Thoracic aorta (tissue), 2 donors: Measurements from ENCODE around the gene ZNF296. TPM values are rescaled to one million over a fixed set of nuclear protein-coding genes. Genes with fewer than 3 reads are reported as not detected.

Experiments
- ATAC-seq: fragments of 150-250 bp; one replicate; pipeline ENCODE4 v1.8.0; 2017; ENCODE audit warnings: low read depth; ENCODE audit not compliant: insufficient number of reproducible peaks, low FRiP score
- DNase-seq: peaks from one replicate; pipeline ENCODE4 v3.0.0-alpha.2; 2020; ENCODE audit warnings: low spot score
- H3K27ac ChIP-seq, 2 donors: fragments of 200-600 bp; sonication (generic); 1 replicate in 1 of 2; 2 replicates in 1 of 2; pipeline ENCODE4 v1.5.1; 2016; ENCODE audit warnings: mild to moderate bottlenecking in 2 of 2, moderate library complexity in 2 of 2
- H3K27me3 ChIP-seq: fragments of 200-600 bp; sonication (generic); replicated peaks from 2 replicates; pipeline ENCODE4 v1.6.0; 2016; ENCODE audit warnings: mild to moderate bottlenecking; ENCODE audit not compliant: insufficient read depth
- H3K36me3 ChIP-seq: fragments of 200-600 bp; sonication (generic); one replicate; pipeline ENCODE4 v1.5.1; 2016
- H3K4me1 ChIP-seq, 2 donors: fragments of 200-600 bp; sonication (generic); 1 replicate in 1 of 2; 2 replicates in 1 of 2; pipeline versions ENCODE4 v1.5.1 to v1.6.0; 2016; ENCODE audit warnings: low read depth in 2 of 2, mild to moderate bottlenecking in 1 of 2; ENCODE audit not compliant: control insufficient read depth in 1 of 2
- H3K4me3 ChIP-seq: fragments of 200-600 bp; sonication (generic); 2 replicates; pipeline ENCODE4 v1.5.1; 2016; ENCODE audit warnings: mild to moderate bottlenecking
- H3K9me3 ChIP-seq: fragments of 200-600 bp; sonication (generic); 2 replicates; pipeline ENCODE4 v1.5.1; 2016
- total RNA-seq, 2 donors: library from RNA; depleted of rRNA; stranded (reverse); fragments of >200 nt; gene quantifications; one replicate each; pipeline versions ENCODE4 v1.1.0 to v1.2.3, GENCODE V29; 2016
- TF ChIP-seq, protein P1 (sequence below): fragments of 200-600 bp; sonication (generic); IDR thresholded peaks from one replicate; pipeline ENCODE4 v1.5.1; 2019; ENCODE audit warnings: antibody characterized with exemption

ZNF296 gene
- total RNA-seq, 2 donors from 2014 or later: 1.5 to 1.8 TPM

DNA sequence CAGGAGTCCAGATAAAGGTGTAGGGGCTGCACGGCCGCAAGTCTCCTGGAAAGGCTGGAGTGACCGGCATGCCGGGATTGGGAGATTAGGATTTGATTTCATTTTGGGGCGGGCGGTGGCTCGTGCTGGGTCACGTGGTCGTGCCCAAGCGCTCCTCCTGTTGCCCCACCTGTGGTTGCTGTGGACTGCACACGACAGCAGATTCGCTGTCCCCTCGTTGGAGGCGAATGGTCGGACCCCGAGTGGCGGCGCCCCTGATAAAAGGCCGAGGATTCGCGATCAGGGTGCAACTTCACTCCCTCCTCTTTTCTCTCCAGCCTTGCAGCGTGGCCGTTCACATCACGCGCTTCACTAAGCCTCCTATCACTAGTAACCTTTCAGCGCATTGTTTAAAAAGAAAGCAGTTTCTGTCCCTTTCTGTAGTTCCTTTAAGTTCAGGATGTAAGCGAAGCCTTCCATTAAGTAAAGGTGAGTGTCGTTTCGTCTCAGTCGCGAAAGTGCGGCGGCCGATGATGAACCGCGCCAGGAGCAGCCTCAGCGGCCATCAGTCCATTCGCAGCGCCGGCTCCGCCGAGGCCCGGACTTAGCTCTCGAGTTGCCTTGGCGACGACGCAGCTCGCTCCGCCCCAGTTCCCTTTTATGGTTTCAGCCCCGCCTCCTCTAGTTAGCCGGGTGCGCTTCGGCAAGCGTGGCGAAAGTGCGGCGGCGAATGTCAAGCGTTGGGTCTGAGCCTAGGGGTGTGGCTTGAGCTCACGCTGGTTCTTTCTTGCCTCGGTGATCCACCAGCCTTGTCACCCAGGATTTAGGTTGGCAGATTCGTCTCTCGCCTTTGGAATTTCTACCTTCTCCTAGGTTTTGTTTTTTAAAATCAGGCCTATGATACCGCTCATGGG is 15.0 kb upstream of the ZNF296 start:
- Histone ChIP-seq H3K27ac (peak overlapping the region; percentile 76 to 80), H3K36me3 (peaks cover 3% of the 10 kb centered on the region), H3K27me3 (no peaks in the 10 kb centered on the region), H3K9me3 (no peaks in the 10 kb centered on the region), H3K4me3 (peak overlapping the region; percentile 94), H3K4me1 (peaks cover 24 to 35% of the 10 kb centered on the region in 2 donors)
- peak; percentile 94 for DNase-seq
- TF ChIP-seq, protein P1, sequence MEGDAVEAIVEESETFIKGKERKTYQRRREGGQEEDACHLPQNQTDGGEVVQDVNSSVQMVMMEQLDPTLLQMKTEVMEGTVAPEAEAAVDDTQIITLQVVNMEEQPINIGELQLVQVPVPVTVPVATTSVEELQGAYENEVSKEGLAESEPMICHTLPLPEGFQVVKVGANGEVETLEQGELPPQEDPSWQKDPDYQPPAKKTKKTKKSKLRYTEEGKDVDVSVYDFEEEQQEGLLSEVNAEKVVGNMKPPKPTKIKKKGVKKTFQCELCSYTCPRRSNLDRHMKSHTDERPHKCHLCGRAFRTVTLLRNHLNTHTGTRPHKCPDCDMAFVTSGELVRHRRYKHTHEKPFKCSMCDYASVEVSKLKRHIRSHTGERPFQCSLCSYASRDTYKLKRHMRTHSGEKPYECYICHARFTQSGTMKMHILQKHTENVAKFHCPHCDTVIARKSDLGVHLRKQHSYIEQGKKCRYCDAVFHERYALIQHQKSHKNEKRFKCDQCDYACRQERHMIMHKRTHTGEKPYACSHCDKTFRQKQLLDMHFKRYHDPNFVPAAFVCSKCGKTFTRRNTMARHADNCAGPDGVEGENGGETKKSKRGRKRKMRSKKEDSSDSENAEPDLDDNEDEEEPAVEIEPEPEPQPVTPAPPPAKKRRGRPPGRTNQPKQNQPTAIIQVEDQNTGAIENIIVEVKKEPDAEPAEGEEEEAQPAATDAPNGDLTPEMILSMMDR: no peak
- ATAC-seq: peak; percentile 84

DNA sequence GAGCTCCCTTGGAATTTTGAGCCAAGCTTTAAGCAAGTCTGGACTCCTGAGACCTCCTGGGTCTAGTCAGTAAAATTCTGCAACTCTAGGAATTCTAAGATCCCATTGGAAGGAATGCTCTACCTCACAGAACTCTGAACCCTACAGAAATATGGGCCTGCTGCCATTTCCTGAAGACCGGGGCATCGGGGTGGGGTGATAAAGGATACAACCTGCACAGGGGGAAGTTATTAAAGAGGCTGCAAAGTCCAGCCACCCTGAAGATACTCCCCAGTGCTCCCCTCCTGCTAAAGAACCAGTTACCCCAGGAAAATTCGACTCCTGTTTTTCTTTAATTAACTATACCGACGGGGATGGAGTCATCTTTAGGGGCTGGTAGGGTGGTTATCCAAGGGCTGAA is 14.3 kb upstream of the ZNF296 start:
- ATAC-seq (no peak), DNase-seq (no peak)
- H3K36me3 ChIP-seq: peaks cover 3% of the 10 kb centered on the region
- H3K4me1 ChIP-seq: peaks cover 24 to 30% of the 10 kb centered on the region in 2 donors
- no peaks in the 10 kb centered on the region for H3K27me3 ChIP-seq
- H3K27ac ChIP-seq: peak overlapping the region; percentile 16 to 76
- peak overlapping the region; percentile 94 for H3K4me3 ChIP-seq
- H3K9me3 ChIP-seq: no peaks in the 10 kb centered on the region
- TF ChIP-seq, protein P1: no peak

DNA sequence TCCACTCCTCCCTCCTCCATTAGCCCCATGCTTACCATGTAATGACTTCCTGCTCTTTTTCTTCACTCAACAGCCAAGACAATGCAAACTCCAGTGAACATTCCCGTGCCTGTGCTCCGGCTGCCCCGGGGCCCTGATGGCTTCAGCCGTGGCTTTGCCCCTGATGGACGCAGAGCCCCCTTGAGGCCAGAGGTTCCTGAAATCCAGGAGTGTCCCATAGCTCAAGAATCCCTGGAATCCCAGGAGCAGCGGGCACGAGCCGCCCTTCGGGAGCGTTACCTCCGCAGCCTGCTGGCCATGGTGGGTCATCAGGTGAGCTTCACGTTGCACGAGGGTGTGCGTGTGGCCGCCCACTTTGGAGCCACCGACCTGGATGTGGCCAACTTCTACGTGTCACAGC is 13.8 kb upstream of the ZNF296 start:
- ATAC-seq (no peak), DNase-seq (no peak)
- H3K4me3 ChIP-seq: no peak overlapping the region
- no peaks in the 10 kb centered on the region for H3K9me3 ChIP-seq
- TF ChIP-seq, protein P1: no peak
- H3K36me3 ChIP-seq: peaks cover 3% of the 10 kb centered on the region
- no peak overlapping the region for H3K27ac ChIP-seq
- H3K4me1 ChIP-seq: peaks cover 19 to 24% of the 10 kb centered on the region in 2 donors
- H3K27me3 ChIP-seq: no peaks in the 10 kb centered on the region

DNA sequence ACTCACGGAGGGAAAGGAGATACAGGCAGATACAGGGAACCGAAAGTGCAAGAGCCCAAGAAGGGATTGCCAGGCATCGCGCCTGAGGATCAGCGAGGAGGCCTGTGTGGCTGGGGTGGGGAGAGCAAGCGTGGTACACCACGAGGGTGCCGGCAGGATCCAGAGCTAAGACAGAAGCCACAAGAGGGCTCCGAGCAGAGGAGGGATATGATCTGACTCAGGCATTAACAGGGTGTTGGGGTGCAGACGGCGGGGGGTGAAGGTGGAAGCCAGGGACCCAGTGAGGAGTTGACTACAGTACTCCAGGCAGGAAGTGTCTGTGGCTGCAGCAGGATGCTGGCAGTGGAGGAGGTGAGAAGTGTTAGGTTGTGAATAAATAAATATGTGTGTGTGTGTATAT is 11.3 kb upstream of the ZNF296 start:
- ATAC-seq: no peak
- no peaks in the 10 kb centered on the region for H3K9me3 ChIP-seq
- no peak overlapping the region for H3K4me3 ChIP-seq
- DNase-seq: no peak
- peaks cover 3% of the 10 kb centered on the region for H3K36me3 ChIP-seq
- TF ChIP-seq, protein P1: no peak
- peaks cover 6 to 9% of the 10 kb centered on the region in 2 donors for H3K4me1 ChIP-seq
- no peak overlapping the region for H3K27ac ChIP-seq
- no peaks in the 10 kb centered on the region for H3K27me3 ChIP-seq

DNA sequence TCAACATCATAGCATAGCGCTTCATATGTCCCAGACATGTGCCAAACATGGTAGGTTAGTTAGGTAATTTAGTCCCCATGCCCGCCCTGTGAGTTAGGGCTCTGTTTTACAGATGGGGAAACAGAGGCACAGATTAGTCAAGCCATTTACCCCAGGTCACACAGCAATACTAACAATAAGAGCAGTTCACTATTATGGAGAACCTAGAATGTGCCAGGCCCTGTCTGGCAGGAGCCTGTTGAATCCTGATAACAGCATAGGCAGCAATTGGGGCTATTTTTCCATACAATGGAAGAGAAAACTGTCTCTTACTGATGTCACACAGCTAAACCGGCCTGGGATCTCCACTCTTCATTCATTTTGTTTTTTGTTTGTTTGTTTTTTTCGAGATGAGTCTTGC is 10.2 kb upstream of the ZNF296 start:
- Histone ChIP-seq H3K4me1 (peaks cover 6 to 9% of the 10 kb centered on the region in 2 donors), H3K27me3 (no peaks in the 10 kb centered on the region), H3K4me3 (no peak overlapping the region), H3K9me3 (no peaks in the 10 kb centered on the region), H3K36me3 (peaks cover 10% of the 10 kb centered on the region), H3K27ac (no peak overlapping the region)
- TF ChIP-seq, protein P1: no peak
- ATAC-seq (no peak), DNase-seq (no peak)
